ENCODE measurements around the gene BAZ1A. TPM values are rescaled to one million over a fixed set of nuclear protein-coding genes. Genes with fewer than 3 reads are reported as not detected.
A peak's percentile ranks its signal among the peaks of the same experiment; 100 is the strongest.

Gene BAZ1A
- total RNA-seq, 1 experiment from 2014 or later, result 27.2 TPM

DNA sequence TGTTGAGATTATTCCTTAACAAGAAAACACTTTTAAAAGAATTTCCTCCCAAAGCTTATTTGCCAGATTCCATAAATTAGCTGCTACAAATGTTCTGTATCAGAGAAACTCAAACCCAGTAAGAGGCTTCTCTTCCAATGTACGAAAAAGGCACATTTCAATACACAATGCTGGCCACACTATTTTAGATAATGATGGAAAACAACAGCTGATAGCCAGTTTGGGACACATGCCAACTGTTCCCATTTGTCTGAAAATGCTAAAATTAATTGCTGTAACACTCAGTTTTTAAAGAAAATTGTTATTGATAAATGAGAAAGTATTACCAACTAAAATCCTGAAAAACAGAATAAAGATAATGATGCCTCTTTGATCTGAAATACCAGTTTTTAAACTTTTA is 165.2 kb downstream of the BAZ1A start:
- H3K36me3 ChIP-seq (ENCODE audit: control insufficient read depth, insufficient read depth, low read length), result peaks cover 14% of the 10 kb centered on the region
- no peaks in the 10 kb centered on the region for H3K27me3 ChIP-seq (ENCODE audit: control insufficient read depth, insufficient read depth, low read length)
- POLR2A ChIA-PET, result interaction anchor here (0.6 kb wide), 1 partner anchor 20 kb away, joined by 3 read pairs; no protein-coding TSS in a partner anchor
- TF ChIP-seq SIN3A (IDR thresholded peaks at IDR 0.05; ENCODE audit: borderline replicate concordance, insufficient read depth, low read depth, low read length), result no peak
- TF ChIP-seq, protein P1, sequence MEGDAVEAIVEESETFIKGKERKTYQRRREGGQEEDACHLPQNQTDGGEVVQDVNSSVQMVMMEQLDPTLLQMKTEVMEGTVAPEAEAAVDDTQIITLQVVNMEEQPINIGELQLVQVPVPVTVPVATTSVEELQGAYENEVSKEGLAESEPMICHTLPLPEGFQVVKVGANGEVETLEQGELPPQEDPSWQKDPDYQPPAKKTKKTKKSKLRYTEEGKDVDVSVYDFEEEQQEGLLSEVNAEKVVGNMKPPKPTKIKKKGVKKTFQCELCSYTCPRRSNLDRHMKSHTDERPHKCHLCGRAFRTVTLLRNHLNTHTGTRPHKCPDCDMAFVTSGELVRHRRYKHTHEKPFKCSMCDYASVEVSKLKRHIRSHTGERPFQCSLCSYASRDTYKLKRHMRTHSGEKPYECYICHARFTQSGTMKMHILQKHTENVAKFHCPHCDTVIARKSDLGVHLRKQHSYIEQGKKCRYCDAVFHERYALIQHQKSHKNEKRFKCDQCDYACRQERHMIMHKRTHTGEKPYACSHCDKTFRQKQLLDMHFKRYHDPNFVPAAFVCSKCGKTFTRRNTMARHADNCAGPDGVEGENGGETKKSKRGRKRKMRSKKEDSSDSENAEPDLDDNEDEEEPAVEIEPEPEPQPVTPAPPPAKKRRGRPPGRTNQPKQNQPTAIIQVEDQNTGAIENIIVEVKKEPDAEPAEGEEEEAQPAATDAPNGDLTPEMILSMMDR (IDR thresholded peaks at IDR 0.05), result no peak
- H3K9me3 ChIP-seq (ENCODE audit: control insufficient read depth, insufficient read depth, low read depth, low read length), result no peaks in the 10 kb centered on the region
- CTCF ChIA-PET, result no interaction called here
- DNase-seq (ENCODE audit: low read depth, low spot score) (no peak), ATAC-seq (no peak)
- BruUV-seq (replicated peaks), result no TSS peak
- H3K4me3 ChIP-seq (ENCODE audit: low read depth in 2 of 2, low read length in 2 of 2), result no peak overlapping the region
- in situ Hi-C loops (cut with HindIII; ENCODE audit: low pct_unique_long_range_greater_than_20kb, low sequenced_read_pairs), result no loop called here
- H3K4me1 ChIP-seq (ENCODE audit: control insufficient read depth, insufficient read depth, low read length), result peaks cover 41% of the 10 kb centered on the region
- intact Hi-C loops (cut with micrococcal nuclease; ENCODE audit: unreplicated experiment), result no loop called here
- H3K27ac ChIP-seq (ENCODE audit: low read length), result peak overlapping the region; percentile 66; the same call in 1 of the 2 replicates

DNA sequence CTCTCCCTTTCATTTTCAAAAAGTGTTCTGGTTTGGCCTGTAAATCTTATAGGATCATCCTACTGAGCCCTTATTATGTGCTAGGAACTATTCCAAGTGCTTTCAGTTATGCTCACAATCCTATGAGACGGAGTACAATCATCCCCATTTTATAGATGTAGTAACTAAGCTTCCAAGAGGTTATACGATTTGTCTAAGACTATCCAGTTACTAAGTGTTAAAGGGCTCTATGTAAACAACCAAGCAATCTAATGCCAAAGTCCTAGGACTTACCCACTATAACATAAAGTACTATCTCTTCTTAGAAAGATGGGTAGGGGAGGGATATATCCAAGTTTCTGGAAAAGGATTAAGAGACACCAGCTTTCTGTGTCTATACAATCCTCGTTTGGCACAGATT is 167.4 kb downstream of the BAZ1A start:
- H3K9me3 ChIP-seq (ENCODE audit: control insufficient read depth, insufficient read depth, low read depth, low read length), result no peaks in the 10 kb centered on the region
- H3K27me3 ChIP-seq (ENCODE audit: control insufficient read depth, insufficient read depth, low read length), result no peaks in the 10 kb centered on the region
- H3K36me3 ChIP-seq (ENCODE audit: control insufficient read depth, insufficient read depth, low read length), result peaks cover 9% of the 10 kb centered on the region; the same call in 1 of the 2 replicates
- ChIA-PET CTCF (no interaction called here), POLR2A (interaction anchor here (0.6 kb wide), 1 partner anchor 192 kb away, joined by 5 read pairs; no protein-coding TSS in a partner anchor)
- DNase-seq (ENCODE audit: low read depth, low spot score) (no peak), ATAC-seq (peak; percentile 61)
- peak overlapping the region; percentile 46 for H3K27ac ChIP-seq (ENCODE audit: low read length)
- no TSS peak for BruUV-seq (replicated peaks)
- intact Hi-C loops (cut with micrococcal nuclease; ENCODE audit: unreplicated experiment) (no loop called here), in situ Hi-C loops (cut with HindIII; ENCODE audit: low pct_unique_long_range_greater_than_20kb, low sequenced_read_pairs) (no loop called here)
- TF ChIP-seq, protein P1 (IDR thresholded peaks at IDR 0.05), result no peak
- TF ChIP-seq, protein P2, sequence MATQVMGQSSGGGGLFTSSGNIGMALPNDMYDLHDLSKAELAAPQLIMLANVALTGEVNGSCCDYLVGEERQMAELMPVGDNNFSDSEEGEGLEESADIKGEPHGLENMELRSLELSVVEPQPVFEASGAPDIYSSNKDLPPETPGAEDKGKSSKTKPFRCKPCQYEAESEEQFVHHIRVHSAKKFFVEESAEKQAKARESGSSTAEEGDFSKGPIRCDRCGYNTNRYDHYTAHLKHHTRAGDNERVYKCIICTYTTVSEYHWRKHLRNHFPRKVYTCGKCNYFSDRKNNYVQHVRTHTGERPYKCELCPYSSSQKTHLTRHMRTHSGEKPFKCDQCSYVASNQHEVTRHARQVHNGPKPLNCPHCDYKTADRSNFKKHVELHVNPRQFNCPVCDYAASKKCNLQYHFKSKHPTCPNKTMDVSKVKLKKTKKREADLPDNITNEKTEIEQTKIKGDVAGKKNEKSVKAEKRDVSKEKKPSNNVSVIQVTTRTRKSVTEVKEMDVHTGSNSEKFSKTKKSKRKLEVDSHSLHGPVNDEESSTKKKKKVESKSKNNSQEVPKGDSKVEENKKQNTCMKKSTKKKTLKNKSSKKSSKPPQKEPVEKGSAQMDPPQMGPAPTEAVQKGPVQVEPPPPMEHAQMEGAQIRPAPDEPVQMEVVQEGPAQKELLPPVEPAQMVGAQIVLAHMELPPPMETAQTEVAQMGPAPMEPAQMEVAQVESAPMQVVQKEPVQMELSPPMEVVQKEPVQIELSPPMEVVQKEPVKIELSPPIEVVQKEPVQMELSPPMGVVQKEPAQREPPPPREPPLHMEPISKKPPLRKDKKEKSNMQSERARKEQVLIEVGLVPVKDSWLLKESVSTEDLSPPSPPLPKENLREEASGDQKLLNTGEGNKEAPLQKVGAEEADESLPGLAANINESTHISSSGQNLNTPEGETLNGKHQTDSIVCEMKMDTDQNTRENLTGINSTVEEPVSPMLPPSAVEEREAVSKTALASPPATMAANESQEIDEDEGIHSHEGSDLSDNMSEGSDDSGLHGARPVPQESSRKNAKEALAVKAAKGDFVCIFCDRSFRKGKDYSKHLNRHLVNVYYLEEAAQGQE (IDR thresholded peaks at IDR 0.05; ENCODE audit: insufficient read depth in 1 of 2, low read depth in 2 of 2, low read length in 1 of 2), result no peak
- TF ChIP-seq TCF7L2 (IDR thresholded peaks at IDR 0.05; ENCODE audit: low read depth, low read length), result no peak
- TF ChIP-seq SIN3A (IDR thresholded peaks at IDR 0.05; ENCODE audit: borderline replicate concordance, insufficient read depth, low read depth, low read length), result no peak
- TF ChIP-seq POLR2AphosphoS5 (IDR thresholded peaks at IDR 0.05; ENCODE audit: low read depth, low read length), result no peak
- peaks cover 35% of the 10 kb centered on the region for H3K4me1 ChIP-seq (ENCODE audit: control insufficient read depth, insufficient read depth, low read length)
- no peak overlapping the region for H3K4me3 ChIP-seq (ENCODE audit: low read depth in 2 of 2, low read length in 2 of 2)

Other genes starting within 250 kb of the BAZ1A start
- 50.9 TPM for gene SNX6, start 245.2 kb downstream of the BAZ1A start, total RNA-seq (2021; ENCODE audit: unreplicated experiment)
- gene CFL2, start 160.8 kb downstream of the BAZ1A start, total RNA-seq (2021; ENCODE audit: unreplicated experiment), result 79.7 TPM
- gene SRP54, start 107.6 kb upstream of the BAZ1A start, total RNA-seq (2021; ENCODE audit: unreplicated experiment), result 53.2 TPM
- 46.7 TPM for gene FAM177A1, start 170.9 kb upstream of the BAZ1A start, total RNA-seq (2021; ENCODE audit: unreplicated experiment)
- 19.6 TPM for gene PPP2R3C, start 246.6 kb upstream of the BAZ1A start, total RNA-seq (2021; ENCODE audit: unreplicated experiment)
- 28.1 TPM for gene PRORP, start 247.2 kb upstream of the BAZ1A start, total RNA-seq (2021; ENCODE audit: unreplicated experiment)

All from Panc1 (cell line).